Hepatocyte (in vitro differentiated cells): ENCODE measurements around the gene IL20RB.

Experiments used
- EZH2 ChIP-seq: fragments of 200-600 bp; sonication (generic); IDR thresholded peaks from 2 replicates; pipeline ENCODE4 v1.6.1; 2016; ENCODE audit warnings: antibody characterized with exemption, mild to moderate bottlenecking, borderline replicate concordance
- EZH2phosphoT487 ChIP-seq: fragments of 200-600 bp; sonication (generic); IDR thresholded peaks from one replicate; pipeline ENCODE4 v1.6.1; 2018; ENCODE audit warnings: antibody characterized with exemption, mild to moderate bottlenecking, low read depth, moderate library complexity; ENCODE audit not compliant: unreplicated experiment, severe bottlenecking
- TF ChIP-seq, protein P1 (sequence below): fragments of 200-600 bp; sonication (generic); IDR thresholded peaks from 2 replicates; pipeline ENCODE4 v1.5.1; 2016; ENCODE audit warnings: antibody characterized with exemption, mild to moderate bottlenecking; ENCODE audit not compliant: poor library complexity

DNA sequence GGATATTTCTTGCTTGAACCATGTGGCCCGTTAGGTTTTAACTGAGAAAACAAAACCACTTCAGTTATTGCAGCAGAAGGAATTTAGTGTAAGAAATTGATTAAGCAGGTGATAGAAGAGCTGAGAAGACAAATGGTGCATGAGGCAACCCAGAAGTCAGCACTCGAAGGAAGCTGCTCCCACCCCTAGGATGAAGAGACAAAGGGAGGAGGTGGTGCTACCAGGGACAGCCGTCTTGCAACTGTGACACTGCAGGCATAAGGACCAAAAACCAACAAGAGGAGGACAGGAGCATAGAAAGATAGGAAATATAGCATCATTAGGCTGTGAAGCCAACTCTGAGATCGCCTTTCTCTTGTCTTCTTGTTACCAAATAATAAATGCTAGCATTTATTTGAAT is 89.0 kb downstream of the IL20RB start:
- TF ChIP-seq, protein P1, sequence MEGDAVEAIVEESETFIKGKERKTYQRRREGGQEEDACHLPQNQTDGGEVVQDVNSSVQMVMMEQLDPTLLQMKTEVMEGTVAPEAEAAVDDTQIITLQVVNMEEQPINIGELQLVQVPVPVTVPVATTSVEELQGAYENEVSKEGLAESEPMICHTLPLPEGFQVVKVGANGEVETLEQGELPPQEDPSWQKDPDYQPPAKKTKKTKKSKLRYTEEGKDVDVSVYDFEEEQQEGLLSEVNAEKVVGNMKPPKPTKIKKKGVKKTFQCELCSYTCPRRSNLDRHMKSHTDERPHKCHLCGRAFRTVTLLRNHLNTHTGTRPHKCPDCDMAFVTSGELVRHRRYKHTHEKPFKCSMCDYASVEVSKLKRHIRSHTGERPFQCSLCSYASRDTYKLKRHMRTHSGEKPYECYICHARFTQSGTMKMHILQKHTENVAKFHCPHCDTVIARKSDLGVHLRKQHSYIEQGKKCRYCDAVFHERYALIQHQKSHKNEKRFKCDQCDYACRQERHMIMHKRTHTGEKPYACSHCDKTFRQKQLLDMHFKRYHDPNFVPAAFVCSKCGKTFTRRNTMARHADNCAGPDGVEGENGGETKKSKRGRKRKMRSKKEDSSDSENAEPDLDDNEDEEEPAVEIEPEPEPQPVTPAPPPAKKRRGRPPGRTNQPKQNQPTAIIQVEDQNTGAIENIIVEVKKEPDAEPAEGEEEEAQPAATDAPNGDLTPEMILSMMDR: no peak
- no peak for TF ChIP-seq EZH2phosphoT487
- no peak for TF ChIP-seq EZH2
